Measurements from ENCODE around the gene TGIF2. TPM values are rescaled to one million over a fixed set of nuclear protein-coding genes. Genes with fewer than 3 reads are reported as not detected.
A peak's percentile ranks its signal among the peaks of the same experiment; 100 is the strongest.

TGIF2 gene
- total and polyA plus RNA-seq, 2 of the 4 experiments (the other 2 are of a cell fraction) = 9.7 to 12.7 TPM

DNA sequence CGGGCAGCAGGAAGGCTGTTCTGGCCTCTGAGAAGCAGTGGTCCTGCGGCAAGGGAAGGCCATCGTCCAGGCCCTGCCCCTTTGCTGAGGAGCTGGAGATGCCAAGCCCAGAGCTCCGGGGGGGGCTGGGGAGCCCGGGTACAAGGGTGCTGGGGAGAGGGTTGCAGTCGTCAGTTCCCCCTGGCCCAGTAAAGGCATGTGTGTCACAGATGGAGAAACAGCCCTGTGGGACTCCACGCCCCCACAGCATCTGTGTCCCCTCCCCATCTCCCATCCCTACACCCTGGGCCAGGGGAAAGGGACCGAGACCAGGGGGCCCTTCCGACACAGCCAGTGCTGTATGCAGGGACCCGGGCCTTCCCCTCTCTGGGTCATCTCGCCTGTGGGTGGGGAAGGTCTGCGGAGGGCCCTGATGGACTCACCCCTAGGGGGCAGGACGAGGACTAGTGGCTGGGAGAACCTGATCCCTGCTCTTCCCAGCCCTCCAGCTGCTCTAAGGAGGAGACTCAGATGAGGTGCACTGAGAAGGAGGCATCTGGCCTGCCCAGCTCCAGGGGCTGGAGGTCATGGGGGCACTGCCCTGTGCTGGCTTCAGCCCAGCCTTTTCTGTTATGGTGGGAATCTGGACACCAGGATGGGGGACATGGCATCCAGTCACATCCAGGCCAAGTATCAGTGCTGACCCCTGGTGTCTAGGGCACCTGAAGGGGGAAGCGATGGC is 31.5 kb upstream of the TGIF2 start:
- ATAC-seq (ENCODE audit: low read depth) (peak; percentile 51), DNase-seq (peak; percentile 70)
- Histone ChIP-seq H3K4ac (ENCODE audit: low read depth, low read length) (peak overlapping the region; percentile 99), H3K27ac (ENCODE audit: insufficient read depth, low read length) (peak overlapping the region; percentile 99), H3K56ac (ENCODE audit: extremely low read depth, insufficient read depth, low read length) (peak overlapping the region; percentile 96), H3K79me1 (ENCODE audit: low read depth in 1 of 2, low read length in 2 of 2) (peaks cover 16 to 59% of the 10 kb centered on the region in 2 experiments; a peak in 3 of 4 replicates), H3K9me3 (ENCODE audit: control insufficient read depth, insufficient read depth, low read length) (no peaks in the 10 kb centered on the region), H3K4me1 (ENCODE audit: control insufficient read depth, insufficient read depth, low read length) (peaks cover 27% of the 10 kb centered on the region), H3K14ac (replicated peaks; ENCODE audit: low read depth, low read length) (peak overlapping the region; percentile 100), H2AFZ (replicated peaks; ENCODE audit: low read length, poor library complexity) (peak overlapping the region; percentile 93), H2AK5ac (ENCODE audit: low read depth, low read length) (peak overlapping the region; percentile 100), H4K8ac (ENCODE audit: low read depth in 2 of 2, low read length in 2 of 2) (peak overlapping the region; percentile 97 to 99), H3K4me2 (ENCODE audit: low read depth, low read length) (peak overlapping the region; percentile 79), H3K9ac (ENCODE audit: low read depth, low read length) (peak overlapping the region; percentile 99), H3K4me3 (ENCODE audit: insufficient read depth, low read depth, low read length) (peak overlapping the region; percentile 89), H3K27me3 (ENCODE audit: control insufficient read depth, insufficient read depth, low read length) (no peaks in the 10 kb centered on the region), H2BK5ac (ENCODE audit: low read depth, low read length, poor library complexity, severe bottlenecking) (peak overlapping the region; percentile 99), H3K9me1 (ENCODE audit: insufficient read depth, low read length) (peaks cover 20% of the 10 kb centered on the region), H4K91ac (ENCODE audit: insufficient read depth, low read depth, low read length) (peak overlapping the region; percentile 98), H4K20me1 (ENCODE audit: insufficient read depth, low read length) (peaks cover 55% of the 10 kb centered on the region), H2BK20ac (ENCODE audit: low read depth, low read length) (peak overlapping the region; percentile 12; the same call in 1 of the 2 replicates), H2AK9ac (replicated peaks; ENCODE audit: low read depth, low read length, poor library complexity) (peak overlapping the region; percentile 100), H2BK15ac (ENCODE audit: low read depth, low read length) (peak overlapping the region; percentile 59; the same call in 1 of the 3 replicates), H4K5ac (ENCODE audit: low read depth, low read length) (peak overlapping the region; percentile 85), H3K23ac (ENCODE audit: low read depth, low read length) (peak overlapping the region; percentile 98), H3K36me3 (ENCODE audit: control insufficient read depth, insufficient read depth, low read length) (peaks cover 23% of the 10 kb centered on the region), H2BK120ac (ENCODE audit: low read depth, low read length) (peak overlapping the region; percentile 87), H3K18ac (ENCODE audit: low read depth, low read length) (peak overlapping the region; percentile 91)
- BruUV-seq (replicated peaks) = no TSS peak
- in situ Hi-C loops (cut with MboI; ENCODE audit: low sequenced_read_pairs) (no loop called here), dilution Hi-C loops (cut with HindIII; ENCODE audit: low sequenced_read_pairs, unreplicated experiment) (no loop called here), intact Hi-C loops (cut with micrococcal nuclease) (loop anchor here (2.0 to 5.0 kb wide), 2 partner anchors 79 to 330 kb away; no protein-coding TSS in a partner anchor)
- ChIA-PET CTCF (interaction anchor here (0.8 kb wide), 1 partner anchor 204 kb away, joined by 3 read pairs; the partner anchor contains the start of gene NDRG3), POLR2A (ENCODE audit: unreplicated experiment) (interaction anchor here (0.6 to 1.0 kb wide), 2 partner anchors 9 to 26 kb away, joined by 3 read pairs; no protein-coding TSS in a partner anchor)
- 0% methylated on average over 1 of the region's 14 CpGs; no CpG with 5 or more reads in 1 of the 2 experiments for WGBS, 2 experiments (ENCODE audit: extremely low coverage in 2 of 2, insufficient read length in 1 of 2)
- TF ChIP-seq FOS (IDR thresholded peaks at IDR 0.05; ENCODE audit: low read depth, low read length) = no peak
- TF ChIP-seq, protein P1, sequence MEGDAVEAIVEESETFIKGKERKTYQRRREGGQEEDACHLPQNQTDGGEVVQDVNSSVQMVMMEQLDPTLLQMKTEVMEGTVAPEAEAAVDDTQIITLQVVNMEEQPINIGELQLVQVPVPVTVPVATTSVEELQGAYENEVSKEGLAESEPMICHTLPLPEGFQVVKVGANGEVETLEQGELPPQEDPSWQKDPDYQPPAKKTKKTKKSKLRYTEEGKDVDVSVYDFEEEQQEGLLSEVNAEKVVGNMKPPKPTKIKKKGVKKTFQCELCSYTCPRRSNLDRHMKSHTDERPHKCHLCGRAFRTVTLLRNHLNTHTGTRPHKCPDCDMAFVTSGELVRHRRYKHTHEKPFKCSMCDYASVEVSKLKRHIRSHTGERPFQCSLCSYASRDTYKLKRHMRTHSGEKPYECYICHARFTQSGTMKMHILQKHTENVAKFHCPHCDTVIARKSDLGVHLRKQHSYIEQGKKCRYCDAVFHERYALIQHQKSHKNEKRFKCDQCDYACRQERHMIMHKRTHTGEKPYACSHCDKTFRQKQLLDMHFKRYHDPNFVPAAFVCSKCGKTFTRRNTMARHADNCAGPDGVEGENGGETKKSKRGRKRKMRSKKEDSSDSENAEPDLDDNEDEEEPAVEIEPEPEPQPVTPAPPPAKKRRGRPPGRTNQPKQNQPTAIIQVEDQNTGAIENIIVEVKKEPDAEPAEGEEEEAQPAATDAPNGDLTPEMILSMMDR (conservative IDR thresholded peaks at IDR 0.05; ENCODE audit: low read depth, low read length) = peak; percentile 59
- TF ChIP-seq BHLHE40 (IDR thresholded peaks at IDR 0.05; ENCODE audit: low read depth, low read length) = no peak
- TF ChIP-seq RCOR1 (IDR thresholded peaks at IDR 0.05; ENCODE audit: insufficient replicate concordance, low read length) = peak; percentile 47
- TF ChIP-seq, protein P2, sequence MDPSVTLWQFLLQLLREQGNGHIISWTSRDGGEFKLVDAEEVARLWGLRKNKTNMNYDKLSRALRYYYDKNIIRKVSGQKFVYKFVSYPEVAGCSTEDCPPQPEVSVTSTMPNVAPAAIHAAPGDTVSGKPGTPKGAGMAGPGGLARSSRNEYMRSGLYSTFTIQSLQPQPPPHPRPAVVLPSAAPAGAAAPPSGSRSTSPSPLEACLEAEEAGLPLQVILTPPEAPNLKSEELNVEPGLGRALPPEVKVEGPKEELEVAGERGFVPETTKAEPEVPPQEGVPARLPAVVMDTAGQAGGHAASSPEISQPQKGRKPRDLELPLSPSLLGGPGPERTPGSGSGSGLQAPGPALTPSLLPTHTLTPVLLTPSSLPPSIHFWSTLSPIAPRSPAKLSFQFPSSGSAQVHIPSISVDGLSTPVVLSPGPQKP (IDR thresholded peaks at IDR 0.05; ENCODE audit: borderline replicate concordance, low read depth, low read length) = no peak
- TF ChIP-seq CEBPB (IDR thresholded peaks at IDR 0.05; ENCODE audit: low read depth, low read length) = no peak
- TF ChIP-seq POLR2A (IDR thresholded peaks at IDR 0.05; ENCODE audit: low read depth, low read length) = peak; percentile 29; the same call in 1 of the 2 replicates
- TF ChIP-seq, protein P3, sequence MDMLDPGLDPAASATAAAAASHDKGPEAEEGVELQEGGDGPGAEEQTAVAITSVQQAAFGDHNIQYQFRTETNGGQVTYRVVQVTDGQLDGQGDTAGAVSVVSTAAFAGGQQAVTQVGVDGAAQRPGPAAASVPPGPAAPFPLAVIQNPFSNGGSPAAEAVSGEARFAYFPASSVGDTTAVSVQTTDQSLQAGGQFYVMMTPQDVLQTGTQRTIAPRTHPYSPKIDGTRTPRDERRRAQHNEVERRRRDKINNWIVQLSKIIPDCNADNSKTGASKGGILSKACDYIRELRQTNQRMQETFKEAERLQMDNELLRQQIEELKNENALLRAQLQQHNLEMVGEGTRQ (IDR thresholded peaks at IDR 0.05; ENCODE audit: low read depth, low read length) = no peak
- no peak for TF ChIP-seq MAFK (IDR thresholded peaks at IDR 0.05; ENCODE audit: low read depth, low read length)
- TF ChIP-seq RAD21 (IDR thresholded peaks at IDR 0.05; ENCODE audit: low read length) = peak; percentile 39; the same call in 1 of the 2 replicates
- TF ChIP-seq SMC3 (IDR thresholded peaks at IDR 0.05; ENCODE audit: low read depth, low read length) = no peak; the same call in 1 of the 2 replicates
- no peak; the same call in 1 of the 2 replicates for TF ChIP-seq MXI1 (IDR thresholded peaks at IDR 0.05; ENCODE audit: borderline replicate concordance, low read depth, low read length)
- TF ChIP-seq CHD1 (IDR thresholded peaks at IDR 0.05; ENCODE audit: low read depth, low read length) = no peak

All from IMR-90 (cell line).